NT2/D1 (cell line): ENCODE measurements around the gene APRT.

ENCODE experiments used
- DNase-seq: peaks from one replicate; pipeline ENCODE4 v3.0.0-alpha.2; 2011; ENCODE audit warnings: low read depth, low spot score
- H3K27me3 ChIP-seq: 2 replicates; pipeline ENCODE4 v1.6.0; 2011; ENCODE audit warnings: mild to moderate bottlenecking; ENCODE audit not compliant: insufficient read length, insufficient read depth
- H3K36me3 ChIP-seq: 2 replicates; pipeline ENCODE4 v1.6.1; 2011; ENCODE audit warnings: mild to moderate bottlenecking, low read length, mixed read lengths; ENCODE audit not compliant: insufficient read depth, insufficient read length
- H3K4me1 ChIP-seq: 2 replicates; pipeline ENCODE4 v1.5.1; 2011; ENCODE audit not compliant: insufficient read depth, insufficient read length
- H3K4me3 ChIP-seq: 2 replicates; pipeline ENCODE4 v1.5.1; 2011; ENCODE audit warnings: low read depth; ENCODE audit not compliant: insufficient read length
- H3K9ac ChIP-seq: 2 replicates; pipeline ENCODE4 v1.6.0; 2011; ENCODE audit warnings: low read depth; ENCODE audit not compliant: insufficient read length
- H3K9me3 ChIP-seq: 2 replicates; pipeline ENCODE4 v1.5.1; 2011; ENCODE audit warnings: mild to moderate bottlenecking, low read length; ENCODE audit not compliant: insufficient read depth
- SUZ12 ChIP-seq: IDR thresholded peaks from 2 replicates; pipeline ENCODE4 v1.6.1; 2011; ENCODE audit not compliant: insufficient read length, insufficient read depth; ENCODE audit errors: extremely low read depth
- YY1 ChIP-seq: IDR thresholded peaks from 2 replicates; pipeline ENCODE4 v1.6.1; 2011; ENCODE audit not compliant: insufficient read length, insufficient read depth
- ZNF274 ChIP-seq: IDR thresholded peaks from 2 replicates; pipeline ENCODE4 v1.6.1; 2011; ENCODE audit warnings: mild to moderate bottlenecking, low read depth, low read length

Gene APRT

GRCh38 chr16:88847654-88848053, 35.9 kb upstream of the APRT start:
- Histone ChIP-seq H3K4me1 (peaks cover 4% of the 10 kb centered on the region), H3K36me3 (peaks cover 30% of the 10 kb centered on the region), H3K4me3 (no peak overlapping the region), H3K9ac (no peak overlapping the region), H3K9me3 (peaks cover 7% of the 10 kb centered on the region; the same call in 1 of the 2 replicates), H3K27me3 (no peaks in the 10 kb centered on the region)
- DNase-seq: no peak
- TF ChIP-seq YY1: no peak
- no peak for TF ChIP-seq SUZ12
- TF ChIP-seq ZNF274: no peak

- Histone ChIP-seq H3K4me1 (peaks cover 4% of the 10 kb centered on the region), H3K36me3 (peaks cover 32% of the 10 kb centered on the region), H3K9ac (no peak overlapping the region), H3K27me3 (no peaks in the 10 kb centered on the region), H3K9me3 (no peaks in the 10 kb centered on the region), H3K4me3 (no peak overlapping the region)
- TF ChIP-seq YY1 (no peak), ZNF274 (no peak), SUZ12 (no peak)
- no peak for DNase-seq
Observed at GRCh38 chr16:88846088-88846487, 34.4 kb upstream of the APRT start.

GRCh38 chr16:88844419-88845036, 32.8 kb upstream of the APRT start:
- H3K9me3 ChIP-seq: peaks cover 6% of the 10 kb centered on the region; the same call in 1 of the 2 replicates
- peaks cover 32% of the 10 kb centered on the region for H3K36me3 ChIP-seq
- no peak for DNase-seq
- TF ChIP-seq YY1 (no peak), SUZ12 (no peak), ZNF274 (no peak)
- H3K4me3 ChIP-seq: no peak overlapping the region
- peaks cover 4% of the 10 kb centered on the region for H3K4me1 ChIP-seq
- no peak overlapping the region for H3K9ac ChIP-seq
- H3K27me3 ChIP-seq: no peaks in the 10 kb centered on the region

DNA sequence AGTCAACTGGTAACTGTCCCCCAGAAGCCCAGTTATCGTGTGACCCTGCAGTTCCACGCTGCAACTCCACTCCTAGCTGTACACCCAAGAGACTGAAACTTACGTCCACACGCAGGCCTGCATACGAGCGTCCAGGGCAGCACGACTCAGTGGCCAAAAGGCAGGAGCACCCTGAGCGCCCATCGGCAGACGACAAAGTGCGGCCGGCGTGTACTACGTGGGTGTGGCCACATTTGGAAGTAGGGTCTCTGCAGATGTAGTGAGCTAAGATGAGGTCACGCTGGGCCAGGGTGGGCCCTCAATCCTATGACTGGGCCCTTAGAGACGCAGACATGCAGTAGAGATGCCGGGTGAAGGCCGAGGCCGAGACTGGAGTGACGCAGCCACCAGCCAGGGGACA, 31.5 kb upstream of the APRT start:
- no peak for TF ChIP-seq ZNF274
- no peak for TF ChIP-seq YY1
- no peak overlapping the region for H3K9ac ChIP-seq
- no peak for DNase-seq
- no peak overlapping the region for H3K4me3 ChIP-seq
- H3K36me3 ChIP-seq: peaks cover 44% of the 10 kb centered on the region
- peaks cover 18% of the 10 kb centered on the region; the same call in 1 of the 2 replicates for H3K9me3 ChIP-seq
- H3K27me3 ChIP-seq: no peaks in the 10 kb centered on the region
- H3K4me1 ChIP-seq: peaks cover 4% of the 10 kb centered on the region

GRCh38 chr16:88842806-88843205, 31.1 kb upstream of the APRT start:
- Histone ChIP-seq H3K9ac (no peak overlapping the region), H3K4me1 (peaks cover 4% of the 10 kb centered on the region), H3K36me3 (peaks cover 48% of the 10 kb centered on the region), H3K9me3 (peaks cover 18% of the 10 kb centered on the region; the same call in 1 of the 2 replicates), H3K4me3 (no peak overlapping the region), H3K27me3 (no peaks in the 10 kb centered on the region)
- no peak for DNase-seq
- TF ChIP-seq SUZ12 (no peak), ZNF274 (no peak), YY1 (no peak)

DNA sequence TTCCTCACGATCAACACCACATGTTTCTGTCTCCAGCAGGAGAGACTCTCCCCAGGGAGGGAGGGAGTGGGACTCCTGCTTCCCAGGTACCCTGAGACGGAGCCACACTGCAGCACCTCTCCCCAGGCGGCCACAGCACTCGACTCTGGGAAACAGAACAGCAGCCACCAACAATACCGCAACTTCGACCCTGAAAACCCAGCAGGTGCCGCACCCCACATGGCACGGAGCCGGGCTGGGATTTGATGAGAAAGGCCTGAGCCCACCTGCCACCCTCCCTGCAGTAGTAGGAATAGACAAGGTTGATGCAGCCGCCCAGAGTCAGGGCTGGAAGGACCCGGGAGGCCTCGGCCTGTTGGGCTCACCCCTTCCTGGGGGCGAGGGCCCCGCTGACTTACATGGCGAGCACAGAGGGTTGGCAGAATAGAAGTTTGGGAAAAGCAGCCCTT, 30.6 kb upstream of the APRT start:
- TF ChIP-seq SUZ12: no peak
- no peak for TF ChIP-seq YY1
- TF ChIP-seq ZNF274: no peak

DNA sequence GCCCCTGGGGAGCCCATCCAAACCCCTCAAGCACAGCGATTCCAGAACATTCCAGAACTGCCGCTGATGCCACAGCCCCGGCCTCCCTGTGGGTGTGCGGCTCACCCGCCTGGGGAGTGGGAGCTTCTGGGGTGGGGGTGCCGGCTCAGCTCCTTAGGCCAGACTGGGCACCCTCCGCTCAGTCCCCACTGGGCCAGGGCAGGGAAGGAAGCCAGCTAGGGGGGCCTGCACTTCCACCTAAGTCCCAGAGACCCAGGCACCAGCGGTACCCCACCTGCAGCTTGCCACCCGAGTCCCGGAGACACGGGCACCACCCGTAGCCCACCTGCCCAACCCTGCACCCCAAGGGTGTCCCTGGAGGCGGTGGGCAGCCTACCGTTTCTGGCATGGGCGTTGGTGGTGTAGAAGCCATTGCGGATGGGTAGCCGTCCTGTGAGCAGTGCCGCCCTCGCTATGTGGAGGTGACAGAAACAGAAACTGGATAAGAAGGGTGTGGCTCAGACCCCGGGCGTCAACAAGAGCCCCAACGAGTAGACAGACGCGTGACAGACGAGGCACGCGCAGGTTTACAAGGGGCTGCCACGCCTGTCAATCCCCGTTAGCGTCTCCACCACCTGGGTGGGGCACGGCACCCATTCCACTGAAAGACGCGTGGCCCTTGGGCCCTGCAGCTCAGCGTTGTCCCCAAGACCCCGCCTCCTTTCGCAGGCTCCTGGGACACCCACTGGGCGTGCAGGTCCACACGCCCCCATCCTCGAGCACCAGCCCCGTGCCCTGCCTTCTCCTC, 30.0 kb upstream of the APRT start:
- Histone ChIP-seq H3K4me1 (peaks cover 4% of the 10 kb centered on the region), H3K9me3 (peaks cover 18% of the 10 kb centered on the region; the same call in 1 of the 2 replicates), H3K9ac (no peak overlapping the region), H3K27me3 (no peaks in the 10 kb centered on the region), H3K36me3 (peaks cover 50% of the 10 kb centered on the region), H3K4me3 (no peak overlapping the region)
- TF ChIP-seq ZNF274 (no peak), SUZ12 (no peak), YY1 (no peak)
- no peak for DNase-seq

More for the DNA sequence above, 30.6 kb upstream of the APRT start:
- H3K9ac ChIP-seq: no peak overlapping the region
- H3K9me3 ChIP-seq: peaks cover 18% of the 10 kb centered on the region; the same call in 1 of the 2 replicates
- H3K36me3 ChIP-seq: peaks cover 49% of the 10 kb centered on the region
- no peak for DNase-seq
- no peaks in the 10 kb centered on the region for H3K27me3 ChIP-seq
- H3K4me3 ChIP-seq: no peak overlapping the region
- H3K4me1 ChIP-seq: peaks cover 4% of the 10 kb centered on the region
